ENCODE measurements around the gene RNF31.

DNA sequence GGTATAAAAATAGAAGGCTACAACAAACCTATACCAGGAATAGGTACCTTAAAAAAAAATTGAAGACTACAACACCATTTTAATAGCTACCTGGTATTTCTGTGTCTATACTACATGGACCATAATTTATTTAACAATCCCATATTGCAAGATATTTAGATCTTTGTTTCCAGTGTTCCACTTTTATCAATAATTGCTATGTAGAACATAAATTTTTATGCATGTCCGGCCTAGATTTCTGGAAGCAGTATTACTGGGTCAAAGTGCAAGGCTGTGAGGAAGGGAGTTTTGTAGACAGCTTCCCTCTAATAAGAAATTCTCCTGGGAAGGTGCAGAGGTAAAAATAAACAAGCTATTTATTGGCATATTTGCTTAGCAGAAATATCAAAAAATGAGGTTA, 36.8 kb upstream of the RNF31 start:
- TF ChIP-seq CTCF (IDR thresholded peaks at IDR 0.05) (no peak), POLR2A (IDR thresholded peaks at IDR 0.05) (no peak)

Measured in transverse colon (tissue), 3 donors.